Esophagus squamous epithelium (tissue), 4 donors: ENCODE results near the gene SPECC1L.

Experiments
- CTCF ChIP-seq, 6 experiments: fragments of 450-650 bp in 4 of 6; fragments of 200-600 bp in 2 of 6; sonication (generic) in 2 of 6; IDR thresholded peaks; one replicate each; pipeline ENCODE4 v1.5.1; 2016 to 2019; ENCODE audit warnings: antibody characterized with exemption in 6 of 6, mild to moderate bottlenecking in 4 of 6, moderate library complexity in 4 of 6
- POLR2A ChIP-seq, 4 donors: fragments of 450-650 bp; IDR thresholded peaks; one replicate each; pipeline ENCODE4 v1.6.1; 2017; ENCODE audit warnings: antibody characterized with exemption in 4 of 4, mild to moderate bottlenecking in 4 of 4, moderate library complexity in 3 of 4

GRCh38 chr22:24379536-24379935 lies 108.9 kb downstream of the SPECC1L start:
- TF ChIP-seq CTCF (IDR thresholded peaks at IDR 0.05): no peak
- TF ChIP-seq POLR2A (IDR thresholded peaks at IDR 0.05): no peak
